Left lung (tissue), 10 donors: Measurements from ENCODE around the gene INTS2. TPM values are rescaled to one million over a fixed set of nuclear protein-coding genes. Genes with fewer than 3 reads are reported as not detected.

Source experiments
- ATAC-seq: fragments of 200-7000 bp; cut with Tn5 transposase; one replicate; pipeline ENCODE4 v1.9.1; 2020; ENCODE audit warnings: moderate library complexity
- DNase-seq, 4 donors: peaks; one replicate each; pipeline ENCODE4 v3.0.0-alpha.2; 2013 to 2020
- H3K27ac ChIP-seq, 2 donors: fragments of 200-600 bp; sonication (generic) in 1 of 2; one replicate each; pipeline versions ENCODE4 v1.5.0 to v1.8.0; 2020 to 2021
- H3K27me3 ChIP-seq, 2 donors: fragments of 200-600 bp; sonication (generic) in 1 of 2; one replicate each; pipeline versions ENCODE4 v1.5.0 to v1.8.0; 2020 to 2021
- H3K36me3 ChIP-seq, 2 donors: fragments of 200-600 bp; sonication (generic) in 1 of 2; one replicate each; pipeline versions ENCODE4 v1.5.0 to v1.8.0; 2020 to 2021
- H3K4me1 ChIP-seq, 2 donors: fragments of 200-600 bp; one replicate each; pipeline ENCODE4 v1.8.0; 2021
- H3K4me3 ChIP-seq, 2 donors: fragments of 200-600 bp; sonication (generic) in 1 of 2; one replicate each; pipeline versions ENCODE4 v1.5.0 to v1.8.0; 2020 to 2021; ENCODE audit warnings: mild to moderate bottlenecking in 1 of 2
- H3K9me3 ChIP-seq, 2 donors: fragments of 200-600 bp; sonication (generic) in 1 of 2; one replicate each; pipeline versions ENCODE4 v1.5.0 to v1.8.0; 2020 to 2021
- intact Hi-C, 2 donors: fragments of 100-400 bp; cut with DNase I; formaldehyde crosslinking; loops; one replicate each; pipeline versions ENCODE4 v1.11.2 to v1.14.2; 2022
- polyA plus RNA-seq, 6 donors: library from polyadenylated mRNA; unstranded; fragments of 120-200 nt; gene quantifications; one replicate each; pipeline ENCODE4 v1.2.1, GENCODE V29; 2013; ENCODE audit not compliant: insufficient read length in 6 of 6
- total RNA-seq, 2 donors: library from RNA; stranded (reverse); fragmentation: NEBNext Ultra II Directional; extraction: Animal tissue kit (Norgen Biotek cat#: 25700); gene quantifications; one replicate each; pipeline ENCODE4 v1.2.1, GENCODE V29; 2021
- TF ChIP-seq, protein P1 (sequence below), 2 donors: fragments of 200-600 bp; sonication (generic) in 1 of 2; IDR thresholded peaks; one replicate each; pipeline versions ENCODE4 v1.5.0 to v1.8.0; 2021; ENCODE audit warnings: antibody characterized with exemption in 2 of 2
- donor health status: DM: no; HTN: yes; CAD: no.
- donor health status: DM: no; HTN: no; CAD: no.

INTS2 gene
- total and polyA plus RNA-seq, 8 donors, result 11.3 to 14.8 (median 12.5) TPM

DNA sequence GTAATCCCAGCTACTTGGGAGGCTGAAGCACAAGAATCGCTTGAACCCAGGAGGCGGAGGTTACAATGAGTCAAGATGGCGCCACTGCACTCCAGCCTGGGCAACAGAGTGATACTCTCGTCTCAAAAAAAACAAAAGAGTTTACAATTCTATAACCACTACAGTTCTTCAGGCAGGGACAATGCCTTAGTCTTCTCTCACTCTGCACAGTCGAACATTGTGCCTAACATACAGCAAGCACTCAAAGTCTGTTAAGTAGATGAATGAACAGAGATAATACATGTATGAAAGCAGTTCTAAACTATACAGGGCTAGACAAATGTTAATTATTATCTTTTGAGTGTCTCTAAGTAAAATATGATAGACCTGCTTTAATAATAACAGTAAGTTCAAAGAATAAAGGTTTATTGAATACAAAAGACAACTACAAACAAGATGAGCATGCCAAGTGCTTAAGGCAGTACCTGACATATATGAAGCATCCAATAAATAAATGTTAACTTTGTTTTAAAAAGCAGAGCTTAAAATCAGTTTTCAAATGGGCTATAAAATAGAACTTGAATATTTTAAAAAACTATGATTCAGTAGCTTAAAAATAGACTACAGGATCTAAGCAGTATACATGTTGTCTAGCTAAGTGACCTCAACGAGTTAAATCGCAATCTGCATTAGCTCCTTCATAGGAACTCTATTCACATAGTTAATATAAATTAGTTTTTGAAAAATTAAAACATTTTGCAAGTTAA is 19.3 kb downstream of the INTS2 start:
- Histone ChIP-seq H3K9me3 (no peaks in the 10 kb centered on the region), H3K4me1 (no peaks in the 10 kb centered on the region), H3K4me3 (no peak overlapping the region), H3K27me3 (no peaks in the 10 kb centered on the region), H3K27ac (no peak overlapping the region), H3K36me3 (peaks cover 0 to 82% of the 10 kb centered on the region in 2 donors)
- no peak for ATAC-seq
- intact Hi-C loops, result no loop called here
- TF ChIP-seq, protein P1, sequence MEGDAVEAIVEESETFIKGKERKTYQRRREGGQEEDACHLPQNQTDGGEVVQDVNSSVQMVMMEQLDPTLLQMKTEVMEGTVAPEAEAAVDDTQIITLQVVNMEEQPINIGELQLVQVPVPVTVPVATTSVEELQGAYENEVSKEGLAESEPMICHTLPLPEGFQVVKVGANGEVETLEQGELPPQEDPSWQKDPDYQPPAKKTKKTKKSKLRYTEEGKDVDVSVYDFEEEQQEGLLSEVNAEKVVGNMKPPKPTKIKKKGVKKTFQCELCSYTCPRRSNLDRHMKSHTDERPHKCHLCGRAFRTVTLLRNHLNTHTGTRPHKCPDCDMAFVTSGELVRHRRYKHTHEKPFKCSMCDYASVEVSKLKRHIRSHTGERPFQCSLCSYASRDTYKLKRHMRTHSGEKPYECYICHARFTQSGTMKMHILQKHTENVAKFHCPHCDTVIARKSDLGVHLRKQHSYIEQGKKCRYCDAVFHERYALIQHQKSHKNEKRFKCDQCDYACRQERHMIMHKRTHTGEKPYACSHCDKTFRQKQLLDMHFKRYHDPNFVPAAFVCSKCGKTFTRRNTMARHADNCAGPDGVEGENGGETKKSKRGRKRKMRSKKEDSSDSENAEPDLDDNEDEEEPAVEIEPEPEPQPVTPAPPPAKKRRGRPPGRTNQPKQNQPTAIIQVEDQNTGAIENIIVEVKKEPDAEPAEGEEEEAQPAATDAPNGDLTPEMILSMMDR (IDR thresholded peaks at IDR 0.05), result no peak
- no peak for DNase-seq

DNA sequence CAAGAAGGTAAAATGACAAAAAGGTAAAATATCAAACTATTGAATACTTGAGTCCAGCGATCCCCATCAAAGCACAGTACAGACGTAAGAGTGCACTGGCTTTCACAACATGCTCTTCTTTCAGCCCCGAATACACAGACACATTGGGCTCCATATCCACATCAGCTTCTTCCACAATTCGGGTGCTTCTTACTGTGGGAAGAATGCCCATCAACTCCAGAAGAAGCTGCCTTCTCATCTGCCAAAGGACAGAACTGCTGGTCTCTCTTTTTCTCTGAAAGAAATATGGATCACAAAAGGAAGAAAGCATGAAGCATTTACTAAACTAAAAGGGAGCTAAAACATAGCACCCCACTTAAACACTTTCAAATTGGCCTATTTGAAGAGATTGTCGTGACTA is 20.4 kb downstream of the INTS2 start:
- Histone ChIP-seq H3K36me3 (peaks cover 0 to 92% of the 10 kb centered on the region in 2 donors), H3K4me1 (no peaks in the 10 kb centered on the region), H3K27ac (no peak overlapping the region), H3K9me3 (no peaks in the 10 kb centered on the region), H3K27me3 (no peaks in the 10 kb centered on the region), H3K4me3 (no peak overlapping the region)
- intact Hi-C loops, result no loop called here
- TF ChIP-seq, protein P1 (IDR thresholded peaks at IDR 0.05), result no peak
- ATAC-seq, result no peak
- DNase-seq, result no peak

DNA sequence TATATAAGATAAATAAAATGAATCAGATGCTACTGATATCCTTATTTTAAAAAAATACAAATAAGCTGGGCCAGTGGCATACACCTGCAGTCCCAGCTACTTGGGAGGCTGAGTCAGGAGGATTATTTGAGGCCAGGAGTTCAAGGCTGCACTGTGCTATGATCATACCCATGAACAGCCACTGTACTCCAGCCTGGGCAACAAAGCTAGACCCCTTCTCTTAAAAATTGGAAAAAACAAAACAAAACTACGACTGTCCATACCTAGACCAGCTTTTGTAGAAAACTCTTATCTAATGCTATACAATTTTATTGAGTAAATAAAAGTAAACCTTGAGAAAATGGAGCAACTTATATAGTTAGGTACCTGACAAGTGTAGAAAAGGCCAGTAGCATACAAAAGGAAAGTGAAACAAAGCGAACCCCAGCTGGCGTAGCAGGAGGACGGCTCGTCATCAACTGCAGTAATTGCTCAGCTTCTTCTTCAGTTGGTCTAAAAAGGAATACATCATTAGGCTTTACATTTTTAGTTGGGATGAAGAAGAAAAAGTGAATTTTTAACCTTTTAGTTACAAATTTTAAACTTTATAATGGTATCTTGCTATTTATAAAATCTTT is 23.6 kb downstream of the INTS2 start:
- TF ChIP-seq, protein P1 (IDR thresholded peaks at IDR 0.05), result no peak
- intact Hi-C loops, result no loop called here
- Histone ChIP-seq H3K27me3 (no peaks in the 10 kb centered on the region), H3K9me3 (no peaks in the 10 kb centered on the region), H3K27ac (no peak overlapping the region), H3K4me3 (no peak overlapping the region), H3K36me3 (peaks cover 0 to 91% of the 10 kb centered on the region in 2 donors), H3K4me1 (no peaks in the 10 kb centered on the region)
- ATAC-seq (no peak), DNase-seq (no peak)

DNA sequence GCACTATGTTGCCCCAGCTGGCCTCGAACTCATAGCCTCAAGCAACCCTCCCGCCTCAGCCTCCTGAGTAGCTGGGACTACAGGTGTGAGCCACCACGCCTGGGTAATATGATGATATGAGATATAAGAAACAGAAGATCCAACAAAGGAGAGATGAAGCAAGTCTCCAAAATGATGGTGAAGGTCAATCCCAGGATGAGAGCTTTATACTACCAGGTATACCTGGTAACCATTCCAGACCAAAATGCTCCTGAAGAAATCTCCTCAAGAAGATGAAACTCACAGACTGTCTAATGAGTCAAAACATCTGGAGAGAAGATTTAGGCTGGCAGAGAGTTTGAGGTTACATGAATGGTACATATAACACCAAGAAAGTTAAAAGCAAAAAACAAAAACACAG is 24.5 kb downstream of the INTS2 start:
- no peak overlapping the region for H3K4me3 ChIP-seq
- DNase-seq, result no peak
- no peaks in the 10 kb centered on the region for H3K9me3 ChIP-seq
- TF ChIP-seq, protein P1 (IDR thresholded peaks at IDR 0.05), result no peak
- no peaks in the 10 kb centered on the region for H3K4me1 ChIP-seq
- intact Hi-C loops, result no loop called here
- peaks cover 0 to 93% of the 10 kb centered on the region in 2 donors for H3K36me3 ChIP-seq
- ATAC-seq, result no peak
- H3K27me3 ChIP-seq, result no peaks in the 10 kb centered on the region
- H3K27ac ChIP-seq, result no peak overlapping the region

DNA sequence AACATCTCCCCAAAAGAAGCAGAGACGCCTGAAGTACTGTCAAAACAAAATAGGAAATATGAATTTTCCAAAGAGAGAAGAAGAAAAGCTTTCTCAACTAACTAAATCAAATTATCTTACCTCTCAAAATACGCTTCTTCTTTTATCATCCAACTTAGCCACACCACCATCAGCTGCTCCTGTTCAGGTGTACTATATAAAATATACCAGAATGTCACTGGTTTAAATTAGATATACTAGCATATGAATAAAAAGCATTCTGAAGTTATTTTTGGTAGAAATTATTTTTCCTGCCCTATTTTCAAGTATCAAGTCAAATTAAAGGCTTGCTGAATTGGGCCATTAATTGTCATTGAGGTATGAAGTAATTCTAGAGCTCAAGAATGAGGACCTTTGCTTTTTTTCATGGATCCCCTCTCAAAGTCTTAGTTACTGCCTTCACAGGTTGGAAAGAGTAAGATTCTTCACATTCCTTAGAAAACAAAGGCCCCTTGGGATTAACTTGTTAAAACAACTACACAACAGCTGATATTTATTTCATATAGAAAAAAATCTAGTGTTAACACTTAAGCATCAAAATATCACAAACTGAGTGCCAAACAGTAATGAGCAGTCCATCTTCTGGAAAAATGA is 30.1 kb downstream of the INTS2 start:
- intact Hi-C loops, result no loop called here

More for the DNA sequence above, 30.1 kb downstream of the INTS2 start:
- TF ChIP-seq, protein P1 (IDR thresholded peaks at IDR 0.05), result no peak
- no peaks in the 10 kb centered on the region for H3K27me3 ChIP-seq
- DNase-seq, result no peak
- no peaks in the 10 kb centered on the region for H3K4me1 ChIP-seq
- no peak for ATAC-seq
- no peak overlapping the region for H3K4me3 ChIP-seq
- H3K9me3 ChIP-seq, result no peaks in the 10 kb centered on the region
- no peak overlapping the region for H3K27ac ChIP-seq
- peaks cover 0 to 90% of the 10 kb centered on the region in 2 donors for H3K36me3 ChIP-seq
